Astrocyte (in vitro differentiated cells and primary cell): Measurements from ENCODE around the gene MYO1B.

Experiments
- EZH2 ChIP-seq: IDR thresholded peaks from 2 replicates; pipeline ENCODE4 v1.6.1; 2012; ENCODE audit warnings: mild to moderate bottlenecking, low read length, inconsistent platforms; ENCODE audit not compliant: insufficient read depth
- TF ChIP-seq, protein P1 (sequence below): IDR thresholded peaks from 2 replicates; pipeline ENCODE4 v1.5.1; 2011; ENCODE audit warnings: low read depth, mild to moderate bottlenecking, inconsistent platforms, low read length, moderate library complexity; ENCODE audit not compliant: insufficient read depth

DNA sequence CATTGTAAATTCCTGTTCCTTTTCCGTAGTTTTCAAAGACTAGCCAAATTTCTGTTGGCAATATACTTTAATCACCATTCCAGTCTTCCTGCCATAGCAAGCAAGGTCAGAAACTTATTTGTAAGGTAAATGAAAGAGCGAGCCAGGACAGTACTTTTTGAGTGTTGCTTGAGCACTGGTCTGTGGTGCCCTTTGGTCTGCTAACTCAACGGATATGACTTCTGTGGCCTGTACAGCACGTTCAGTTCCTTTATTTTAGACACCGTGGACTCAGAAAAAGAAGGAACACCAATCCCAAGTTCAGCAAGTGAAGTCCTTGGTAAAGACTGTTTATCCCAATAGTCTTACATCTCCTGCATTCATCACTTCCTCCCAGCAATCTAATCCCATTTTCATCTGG, 166.3 kb downstream of the MYO1B start:
- TF ChIP-seq, protein P1, sequence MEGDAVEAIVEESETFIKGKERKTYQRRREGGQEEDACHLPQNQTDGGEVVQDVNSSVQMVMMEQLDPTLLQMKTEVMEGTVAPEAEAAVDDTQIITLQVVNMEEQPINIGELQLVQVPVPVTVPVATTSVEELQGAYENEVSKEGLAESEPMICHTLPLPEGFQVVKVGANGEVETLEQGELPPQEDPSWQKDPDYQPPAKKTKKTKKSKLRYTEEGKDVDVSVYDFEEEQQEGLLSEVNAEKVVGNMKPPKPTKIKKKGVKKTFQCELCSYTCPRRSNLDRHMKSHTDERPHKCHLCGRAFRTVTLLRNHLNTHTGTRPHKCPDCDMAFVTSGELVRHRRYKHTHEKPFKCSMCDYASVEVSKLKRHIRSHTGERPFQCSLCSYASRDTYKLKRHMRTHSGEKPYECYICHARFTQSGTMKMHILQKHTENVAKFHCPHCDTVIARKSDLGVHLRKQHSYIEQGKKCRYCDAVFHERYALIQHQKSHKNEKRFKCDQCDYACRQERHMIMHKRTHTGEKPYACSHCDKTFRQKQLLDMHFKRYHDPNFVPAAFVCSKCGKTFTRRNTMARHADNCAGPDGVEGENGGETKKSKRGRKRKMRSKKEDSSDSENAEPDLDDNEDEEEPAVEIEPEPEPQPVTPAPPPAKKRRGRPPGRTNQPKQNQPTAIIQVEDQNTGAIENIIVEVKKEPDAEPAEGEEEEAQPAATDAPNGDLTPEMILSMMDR, result no peak
- TF ChIP-seq EZH2, result no peak
